GM12801 (cell line): ENCODE measurements around the gene HERC2.

Source experiments
- TF ChIP-seq, protein P1 (sequence below): IDR thresholded peaks from one replicate; pipeline ENCODE4 v1.5.1; 2011; ENCODE audit warnings: control low read depth; ENCODE audit not compliant: insufficient read length; ENCODE audit errors: extremely low read depth

Gene HERC2

DNA sequence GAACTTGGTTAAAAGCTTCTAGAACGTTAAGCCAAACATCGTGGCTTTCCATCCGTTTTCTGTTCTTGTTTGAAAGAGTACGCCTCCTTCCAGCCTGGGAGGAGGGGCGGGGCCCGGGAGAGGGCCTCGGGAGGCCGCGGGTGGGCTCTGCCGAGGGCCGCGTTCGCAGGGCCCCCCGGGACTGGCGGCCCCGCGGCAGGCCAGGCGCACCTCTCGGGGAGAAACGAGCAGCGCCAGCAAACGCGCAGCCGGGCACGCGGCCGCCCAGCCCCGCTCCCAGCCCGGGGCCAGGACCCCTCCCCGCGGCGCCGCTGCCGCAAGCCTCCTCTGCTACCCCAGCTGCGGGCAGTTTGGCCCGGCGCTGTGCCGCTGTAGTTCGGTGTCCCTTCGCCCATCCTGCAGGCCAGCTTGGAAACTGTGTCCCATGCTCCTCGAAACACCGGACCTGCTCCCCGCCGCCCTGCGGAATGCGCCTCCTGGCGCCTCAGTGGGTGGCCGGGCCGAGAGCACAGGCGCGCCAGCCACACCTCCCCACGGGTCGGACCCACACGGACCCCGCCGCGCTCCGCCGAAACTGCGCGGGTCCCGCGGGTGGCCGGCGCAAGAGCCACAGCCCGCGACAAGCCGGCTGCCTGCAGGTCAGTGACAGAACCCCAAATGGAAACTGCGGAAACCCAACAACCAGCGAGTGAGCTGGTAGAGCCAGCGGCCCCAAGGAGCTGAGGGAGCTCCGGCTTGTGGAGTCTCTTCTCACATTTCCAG lies 225.1 kb downstream of the HERC2 start:
- TF ChIP-seq, protein P1, sequence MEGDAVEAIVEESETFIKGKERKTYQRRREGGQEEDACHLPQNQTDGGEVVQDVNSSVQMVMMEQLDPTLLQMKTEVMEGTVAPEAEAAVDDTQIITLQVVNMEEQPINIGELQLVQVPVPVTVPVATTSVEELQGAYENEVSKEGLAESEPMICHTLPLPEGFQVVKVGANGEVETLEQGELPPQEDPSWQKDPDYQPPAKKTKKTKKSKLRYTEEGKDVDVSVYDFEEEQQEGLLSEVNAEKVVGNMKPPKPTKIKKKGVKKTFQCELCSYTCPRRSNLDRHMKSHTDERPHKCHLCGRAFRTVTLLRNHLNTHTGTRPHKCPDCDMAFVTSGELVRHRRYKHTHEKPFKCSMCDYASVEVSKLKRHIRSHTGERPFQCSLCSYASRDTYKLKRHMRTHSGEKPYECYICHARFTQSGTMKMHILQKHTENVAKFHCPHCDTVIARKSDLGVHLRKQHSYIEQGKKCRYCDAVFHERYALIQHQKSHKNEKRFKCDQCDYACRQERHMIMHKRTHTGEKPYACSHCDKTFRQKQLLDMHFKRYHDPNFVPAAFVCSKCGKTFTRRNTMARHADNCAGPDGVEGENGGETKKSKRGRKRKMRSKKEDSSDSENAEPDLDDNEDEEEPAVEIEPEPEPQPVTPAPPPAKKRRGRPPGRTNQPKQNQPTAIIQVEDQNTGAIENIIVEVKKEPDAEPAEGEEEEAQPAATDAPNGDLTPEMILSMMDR, result no peak

DNA sequence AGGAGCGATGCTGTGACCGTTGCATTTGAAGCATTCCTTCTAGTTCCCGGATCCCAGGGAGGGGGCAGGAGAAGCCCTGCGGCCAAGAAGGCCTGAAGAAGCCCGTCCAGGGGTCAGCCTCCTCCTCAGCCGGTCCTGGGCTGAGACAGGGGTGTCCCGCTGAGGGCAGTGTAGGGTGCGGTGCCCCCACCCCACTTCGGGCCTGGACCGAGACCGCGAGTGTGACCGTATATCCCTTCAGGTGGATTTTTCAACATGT lies 225.6 kb downstream of the HERC2 start:
- TF ChIP-seq, protein P1, result no peak

DNA sequence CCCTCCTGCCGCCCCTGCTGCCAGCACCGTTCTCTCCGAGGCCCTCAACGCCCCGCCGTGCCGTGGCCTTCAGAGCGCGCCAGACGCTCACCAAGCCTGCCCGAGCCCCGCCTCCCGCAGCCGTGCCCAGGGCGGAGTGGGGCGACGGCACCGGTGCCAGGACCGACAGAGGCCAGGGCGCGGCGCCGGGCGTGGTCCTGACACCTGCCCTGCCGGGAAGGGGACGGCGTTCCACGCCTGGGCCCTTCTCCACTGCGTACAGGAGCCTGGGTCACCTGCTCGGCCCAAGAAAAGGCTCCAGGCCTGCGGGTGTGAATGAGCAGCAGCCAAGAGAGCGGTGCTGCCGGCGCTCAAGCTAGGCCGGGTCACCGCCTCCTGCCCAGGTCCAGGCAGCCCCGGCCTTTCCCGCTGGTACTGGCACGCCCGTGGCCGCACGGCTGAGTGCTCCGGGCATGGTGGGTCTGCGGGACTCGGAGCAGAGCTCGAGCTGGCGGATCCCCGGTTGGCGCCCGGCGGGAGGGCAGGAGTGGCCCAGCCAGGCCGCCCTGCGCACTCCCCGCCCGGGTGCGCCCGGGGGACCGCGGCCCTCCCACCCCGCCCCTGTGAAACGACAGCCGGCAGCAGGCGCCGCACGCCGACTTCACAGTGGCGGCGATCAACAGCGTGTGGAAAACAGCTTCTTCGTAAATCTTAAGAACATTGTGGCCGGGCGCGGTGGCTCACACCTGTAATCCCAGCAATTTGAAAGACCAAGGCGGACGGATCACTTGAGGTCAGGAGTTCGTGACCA lies 227.1 kb downstream of the HERC2 start:
- TF ChIP-seq, protein P1, result no peak

DNA sequence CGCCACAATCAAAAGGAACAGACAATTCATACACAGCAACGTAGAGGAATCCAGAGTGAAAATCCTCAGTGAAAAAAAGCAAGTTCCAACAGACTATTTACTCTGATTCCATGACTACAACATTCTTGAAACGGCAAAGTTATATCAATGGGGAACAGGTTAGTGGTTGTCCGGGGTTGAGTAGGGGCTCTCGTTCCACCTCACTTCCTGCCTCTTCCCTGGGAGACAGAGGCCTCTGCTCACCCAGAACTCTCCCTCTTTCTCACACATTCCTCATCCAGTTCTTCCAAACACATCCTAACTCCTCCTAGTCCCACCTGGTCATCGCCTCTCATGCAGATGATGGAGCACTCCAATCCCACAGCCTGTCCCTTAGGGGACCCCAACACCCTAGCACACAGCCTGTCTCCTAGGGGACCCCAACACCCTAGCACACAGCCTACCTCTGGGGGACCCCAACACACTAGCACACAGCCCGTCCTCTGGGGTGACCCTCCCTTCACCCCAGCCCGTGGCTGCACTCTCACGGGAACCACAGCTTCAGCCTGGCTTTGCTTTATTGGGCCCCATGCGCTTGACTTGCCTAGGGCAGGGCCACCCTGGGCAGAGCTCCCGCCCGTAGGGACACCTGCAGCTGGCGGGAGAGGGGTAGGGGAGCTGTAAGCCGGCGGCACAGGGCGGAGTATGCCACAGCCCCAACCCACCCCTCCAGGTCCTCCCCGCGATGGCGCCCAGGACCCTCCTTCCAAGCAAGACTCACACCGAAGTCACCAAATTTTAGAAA lies 228.0 kb downstream of the HERC2 start:
- TF ChIP-seq, protein P1, result no peak

DNA sequence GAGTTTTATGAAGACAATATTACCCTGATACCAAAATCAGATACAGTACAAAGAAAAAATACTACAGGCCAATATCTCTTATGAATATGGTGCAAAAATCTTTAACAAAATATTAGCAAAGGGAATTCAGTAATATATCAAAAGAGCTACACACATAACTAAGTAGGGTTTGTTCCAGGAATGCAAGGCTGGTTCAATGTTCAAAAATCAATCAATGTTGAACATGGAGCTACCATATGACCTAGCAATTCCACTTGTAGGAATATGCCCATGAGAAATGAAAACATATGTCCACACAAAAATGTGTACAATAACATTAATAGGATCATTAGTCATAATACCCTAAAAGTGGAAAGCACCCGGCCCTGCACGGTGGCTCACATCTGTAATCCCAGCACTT lies 230.7 kb downstream of the HERC2 start:
- TF ChIP-seq, protein P1, result no peak

DNA sequence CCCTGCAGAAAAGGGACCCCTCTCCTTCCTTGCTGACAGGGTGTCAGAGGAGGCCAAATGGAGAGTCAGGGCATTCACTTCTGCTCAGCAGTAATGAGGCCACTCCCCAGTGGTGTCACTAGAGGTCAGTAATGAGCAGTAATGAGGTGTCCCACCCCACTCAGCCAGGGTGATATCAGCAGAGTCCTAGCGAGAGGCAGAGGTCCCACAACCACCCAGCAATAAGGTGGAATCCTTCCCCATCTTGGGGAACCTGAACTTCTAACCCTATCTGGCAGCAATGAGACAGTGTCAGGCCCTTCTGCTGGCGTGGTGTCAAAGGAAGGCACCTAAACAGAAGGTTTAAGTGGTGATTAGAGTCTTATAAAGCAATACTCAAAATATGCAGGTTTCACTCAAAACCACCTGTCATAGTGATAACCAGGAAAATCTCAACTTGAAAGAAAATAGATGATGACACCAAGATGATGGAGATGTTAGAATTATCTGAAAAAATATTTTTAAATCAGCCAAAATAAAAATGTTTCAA lies 235.7 kb downstream of the HERC2 start:
- TF ChIP-seq, protein P1, result no peak

DNA sequence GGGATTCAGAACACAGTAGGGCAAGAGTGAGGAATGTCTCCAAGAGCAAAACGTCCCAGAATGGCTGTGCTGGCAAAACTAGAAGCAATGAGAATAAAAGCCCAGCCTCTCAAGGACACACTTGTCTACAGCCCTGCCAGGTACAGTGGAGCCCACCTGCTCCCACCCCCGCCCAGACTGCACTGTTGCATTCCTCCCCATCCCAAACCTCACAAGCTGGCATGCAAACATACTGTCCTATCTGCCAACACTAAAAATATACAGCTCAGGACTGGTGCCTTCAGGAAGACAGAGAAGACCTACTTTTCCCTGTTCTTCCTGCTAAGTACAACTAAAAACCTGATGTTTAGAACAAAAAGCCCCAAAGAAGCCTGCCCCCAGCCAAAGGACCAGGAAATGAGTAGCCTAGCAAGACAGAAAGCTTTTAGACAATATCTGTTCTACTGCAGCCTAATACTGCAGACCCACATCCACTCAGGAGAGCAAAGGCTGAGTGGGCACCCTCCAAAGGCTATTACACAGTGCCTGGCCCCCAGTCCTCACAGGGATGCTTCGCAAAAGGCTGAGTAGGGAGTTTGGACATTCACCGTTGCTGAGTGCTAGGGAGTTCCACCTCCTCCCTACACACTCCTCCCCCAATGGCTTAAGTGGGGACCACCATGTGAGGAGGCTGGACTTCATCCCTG lies 236.3 kb downstream of the HERC2 start:
- TF ChIP-seq, protein P1, result no peak
